Heart right ventricle (tissue), 16 donors: ENCODE measurements around the gene HLA-A. TPM values are rescaled to one million over a fixed set of nuclear protein-coding genes. Genes with fewer than 3 reads are reported as not detected.

Experiments used
- ATAC-seq, 8 donors: fragments of 200-7000 bp; cut with Tn5 transposase; one replicate each; pipeline ENCODE4 v1.9.1; 2020; ENCODE audit warnings: mild to moderate bottlenecking in 8 of 8, moderate library complexity in 8 of 8, moderate number of reproducible peaks in 1 of 8
- DNase-seq, 2 donors: peaks; one replicate each; pipeline ENCODE4 v3.0.0-alpha.2; 2020
- H3K27ac ChIP-seq, 10 donors: fragments of 200-600 bp; sonication (generic) in 2 of 10; one replicate each; pipeline versions ENCODE4 v1.5.0 to v1.8.0; 2020 to 2022; ENCODE audit warnings: mild to moderate bottlenecking in 3 of 10
- H3K27me3 ChIP-seq, 7 donors: fragments of 200-600 bp; one replicate each; pipeline ENCODE4 v1.8.0; 2021 to 2022; ENCODE audit warnings: mild to moderate bottlenecking in 2 of 7
- H3K36me3 ChIP-seq, 9 donors: fragments of 200-600 bp; sonication (generic) in 1 of 9; one replicate each; pipeline versions ENCODE4 v1.5.0 to v1.8.0; 2020 to 2022; ENCODE audit warnings: mild to moderate bottlenecking in 2 of 9
- H3K4me1 ChIP-seq, 9 donors: fragments of 200-600 bp; sonication (generic) in 1 of 9; one replicate each; pipeline versions ENCODE4 v1.5.0 to v1.8.0; 2020 to 2022; ENCODE audit warnings: mild to moderate bottlenecking in 4 of 9
- H3K4me3 ChIP-seq, 10 donors: fragments of 200-600 bp; sonication (generic) in 2 of 10; one replicate each; pipeline versions ENCODE4 v1.5.0 to v1.8.0; 2020 to 2022; ENCODE audit warnings: mild to moderate bottlenecking in 7 of 10, moderate library complexity in 2 of 10
- H3K9me3 ChIP-seq, 11 donors: fragments of 200-600 bp in 10 of 11; sonication (generic) in 2 of 11; one replicate each; pipeline versions ENCODE4 v1.5.0 to v1.8.0; 2013 to 2022; ENCODE audit warnings: mild to moderate bottlenecking in 2 of 11, control low read depth in 1 of 11, moderate library complexity in 1 of 11
- CTCF ChIP-seq, 9 donors: fragments of 200-600 bp; sonication (generic) in 2 of 9; IDR thresholded peaks; one replicate each; pipeline versions ENCODE4 v1.5.0 to v1.8.0; 2021 to 2022; ENCODE audit warnings: antibody characterized with exemption in 9 of 9, mild to moderate bottlenecking in 5 of 9, moderate library complexity in 1 of 9
- WGBS, 2 donors: extraction: QIAGEN DNeasy Blood & Tissue Kit; methylation state at CpG; one replicate each; pipeline ENCODE4 v1.1.7; 2013; ENCODE audit warnings: inconsistent platforms in 1 of 2; 5-methylcytosine and 5-hydroxymethylcytosine counted together
- intact Hi-C, 10 donors: fragments of 100-400 bp; cut with DNase I; formaldehyde crosslinking; loops; one replicate each; pipeline versions ENCODE4 v1.11.1 to v1.14.2; 2022
- polyA plus RNA-seq, 2 donors: library from polyadenylated mRNA; stranded (reverse); fragments of 200-250 nt; gene quantifications; one replicate each; pipeline ENCODE4 v1.2.3, GENCODE V29; 2013
- total RNA-seq, 10 donors: library from RNA; stranded (reverse); fragmentation: NEBNext Ultra II Directional in 3 of 10; extraction: Animal tissue kit (Norgen Biotek cat#: 25700) in 3 of 10; gene quantifications; one replicate each; pipeline versions ENCODE4 v1.2.1 to v1.2.4, GENCODE V29; 2021 to 2023
- donor health status: Arrhythmogenic right ventricular cardiomyopathy.
- donor health status: ischemic (EF 13 %, LVEDD 7.1; RV severe dilation, severe dysfunction).
- donor health status: healthy with polysubstance abuse.
- donor health status: DM: no; HTN: yes; CAD: no.
- donor health status: DM: no; HTN: no; CAD: no.
- donor health status: ischemic (EF 25% LVEDD 6.9; RV normal size, moderate dysfunction).
- donor health status: ischemic (EF 25% LVEDD 5.7; RV mildly dilated, moderate dysfunction).
- donor health status: healthy.
- donor health status: DM: yes; HTN: yes; CAD: no.
- donor health status: Ischemic cardiomyopathy.
- donor health status: ischemic (EF 35%, LVEDD 5.7; RV mildly dilated, moderate dysfunction).
- donor health status: nonischemic (EF 11% LVEDD 7.7; RV severe dilation, severe dysfunction).
- donor health status: DM: yes; HTN: yes; CAD: no.
- donor health status: PGD.
- donor health status: ischemic (EF 29% LVEDD 5.4; RV normal size, mild dysfunction).
- donor health status: nonischemic (EF 23%, LVEDD 6.1; RV moderate dilation, normal function).

Gene HLA-A
- total and polyA plus RNA-seq, 12 donors = 218 to 1,594 (median 312) TPM

GRCh38 chr6:29951882-29952281 is 9.6 kb downstream of the HLA-A start:
- no peaks in the 10 kb centered on the region for H3K27me3 ChIP-seq
- H3K4me1 ChIP-seq = peaks cover 0 to 14% (median 0%) of the 10 kb centered on the region in 9 donors
- H3K27ac ChIP-seq = peak overlapping the region in 2 of 10 donors; percentile 25 to 40
- TF ChIP-seq CTCF (IDR thresholded peaks at IDR 0.05) = no peak
- H3K36me3 ChIP-seq = peaks cover 0 to 30% (median 0%) of the 10 kb centered on the region in 9 donors
- H3K9me3 ChIP-seq = no peaks in the 10 kb centered on the region
- no peak for DNase-seq
- H3K4me3 ChIP-seq = no peak overlapping the region
- intact Hi-C loops = loop anchor here in 1 of 10 donors (2.0 kb wide), 1 partner anchor 153 kb away; no protein-coding TSS in a partner anchor
- WGBS, 2 donors = 56 to 91% methylated on average over 3 of the region's 3 CpGs
- ATAC-seq = peak in 1 of 8 donors; percentile 47

DNA sequence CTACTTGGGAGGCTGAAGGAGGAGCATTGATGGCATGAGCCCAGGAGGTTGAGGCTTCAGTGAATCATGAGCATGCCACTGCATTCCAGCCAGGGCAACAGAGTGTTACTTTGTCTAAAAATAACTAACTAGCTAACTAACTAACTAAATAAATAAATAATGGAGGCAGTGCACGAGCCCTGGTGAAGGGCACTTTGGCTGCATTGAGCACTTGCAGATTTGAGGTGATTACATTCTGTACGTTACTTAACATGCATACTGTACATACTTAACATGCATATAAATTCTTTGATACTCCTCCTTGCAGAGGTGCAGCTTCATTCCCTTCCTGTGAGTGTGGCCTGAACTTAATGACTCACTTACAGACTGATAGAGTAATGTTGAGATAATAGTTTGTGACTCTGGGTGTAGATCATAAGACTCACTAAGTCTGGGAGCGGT is 10.7 kb downstream of the HLA-A start:
- Histone ChIP-seq H3K4me1 (peaks cover 0 to 14% (median 0%) of the 10 kb centered on the region in 9 donors), H3K27ac (peak overlapping the region in 5 of 10 donors; percentile 30 to 65 (median 47)), H3K4me3 (no peak overlapping the region), H3K27me3 (no peaks in the 10 kb centered on the region), H3K9me3 (no peaks in the 10 kb centered on the region), H3K36me3 (peaks cover 0 to 20% (median 0%) of the 10 kb centered on the region in 9 donors)
- WGBS, 2 donors = 38 to 61% methylated on average over 3 of the region's 3 CpGs
- no peak for TF ChIP-seq CTCF (IDR thresholded peaks at IDR 0.05)
- DNase-seq (peak in 1 of 2 donors; percentile 62), ATAC-seq (peak; percentile 54 to 89 (median 80))
- intact Hi-C loops = loop anchor here in 1 of 10 donors (2.0 kb wide), 1 partner anchor 154 kb away; no protein-coding TSS in a partner anchor

GRCh38 chr6:29953686-29954085 is 11.4 kb downstream of the HLA-A start:
- Histone ChIP-seq H3K4me1 (peaks cover 0 to 14% (median 0%) of the 10 kb centered on the region in 9 donors), H3K9me3 (no peaks in the 10 kb centered on the region), H3K27me3 (no peaks in the 10 kb centered on the region), H3K4me3 (no peak overlapping the region), H3K27ac (peak overlapping the region in 5 of 10 donors; percentile 26 to 65 (median 47)), H3K36me3 (peaks cover 0 to 14% (median 0%) of the 10 kb centered on the region in 9 donors)
- WGBS, 2 donors = 40 to 58% methylated on average over 2 of the region's 2 CpGs
- no peak for ATAC-seq
- intact Hi-C loops = loop anchor here in 1 of 10 donors (2.0 kb wide), 1 partner anchor 155 kb away; no protein-coding TSS in a partner anchor
- DNase-seq = no peak
- no peak for TF ChIP-seq CTCF (IDR thresholded peaks at IDR 0.05)

DNA sequence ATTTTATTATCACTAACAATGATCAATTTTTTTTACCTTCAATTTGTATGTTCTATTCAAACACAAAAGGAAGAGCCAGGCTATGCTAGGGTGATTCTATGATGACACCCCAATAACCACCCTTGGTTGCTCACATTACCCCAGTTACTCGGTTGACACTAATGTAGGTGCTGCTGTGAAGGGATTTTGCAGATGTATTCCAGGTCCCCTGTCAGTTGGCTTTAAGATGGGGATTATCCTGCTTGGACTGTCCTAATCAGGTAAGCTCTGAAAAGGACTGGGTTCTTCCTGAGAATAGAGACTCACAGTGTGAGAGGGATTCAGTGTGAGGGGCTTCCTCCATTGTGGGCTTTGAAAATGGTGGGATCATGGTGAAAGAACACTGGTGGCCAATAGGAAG is 11.9 kb downstream of the HLA-A start:
- H3K9me3 ChIP-seq = no peaks in the 10 kb centered on the region
- no peak for TF ChIP-seq CTCF (IDR thresholded peaks at IDR 0.05)
- H3K27ac ChIP-seq = peak overlapping the region in 1 of 10 donors; percentile 51
- no peak overlapping the region for H3K4me3 ChIP-seq
- WGBS, 2 donors = 0 to 84% methylated on average over 1 of the region's 1 CpG
- intact Hi-C loops = no loop called here
- H3K27me3 ChIP-seq = no peaks in the 10 kb centered on the region
- ATAC-seq (no peak), DNase-seq (no peak)
- H3K36me3 ChIP-seq = peaks cover 0 to 8% (median 0%) of the 10 kb centered on the region in 9 donors
- peaks cover 0 to 14% (median 0%) of the 10 kb centered on the region in 9 donors for H3K4me1 ChIP-seq
